Glomerular visceral epithelial cell (primary cell): ENCODE measurements around the gene PARVG.

Experiments used
- DNase-seq: peaks from one replicate; pipeline ENCODE4 v3.0.0-alpha.2; 2016; ENCODE audit errors: extremely low spot score

Gene PARVG

GRCh38 chr22:44195189-44195871 is 14.6 kb downstream of the PARVG start:
- no peak for DNase-seq

DNA sequence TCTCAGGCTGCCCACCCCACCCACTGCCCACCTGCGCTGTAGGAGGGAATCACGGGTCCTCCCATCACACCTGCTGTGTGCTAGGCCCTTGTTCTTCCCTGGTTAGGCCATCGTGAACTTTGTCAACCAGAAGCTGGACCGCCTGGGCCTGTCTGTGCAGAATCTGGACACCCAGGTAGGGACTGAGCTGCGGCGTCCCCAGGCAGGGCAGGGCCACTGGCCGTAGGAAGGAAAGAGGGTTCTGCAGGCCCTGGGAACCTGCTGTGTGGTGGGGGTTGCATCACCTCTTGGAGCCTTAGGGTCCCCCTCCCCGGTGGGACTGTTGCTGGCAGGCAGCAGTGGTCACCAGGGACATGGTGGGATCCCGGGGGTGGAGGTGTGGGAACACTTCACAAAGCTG is 15.5 kb downstream of the PARVG start:
- no peak for DNase-seq

GRCh38 chr22:44196731-44197131 is 16.0 kb downstream of the PARVG start:
- no peak for DNase-seq

- no peak for DNase-seq
Measured at GRCh38 chr22:44197271-44197670, 16.5 kb downstream of the PARVG start.

DNA sequence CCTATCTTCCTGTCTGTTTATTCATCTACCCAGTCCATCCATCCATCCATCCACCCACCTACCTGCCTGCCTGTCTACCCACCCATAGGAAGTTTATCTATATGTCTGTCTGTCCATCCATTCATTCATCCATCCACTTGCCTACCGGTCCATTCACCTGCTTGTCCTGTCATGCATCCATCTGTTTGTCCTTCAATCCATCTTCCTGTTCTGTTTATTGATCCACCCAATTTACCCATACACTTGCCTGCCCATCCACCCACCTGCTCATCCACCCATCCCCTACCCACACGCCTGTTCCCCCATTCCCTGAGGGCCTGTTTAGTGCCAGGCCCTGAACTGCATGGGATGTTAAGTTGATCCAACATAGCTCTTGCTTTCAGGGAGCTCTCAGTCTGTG is 18.4 kb downstream of the PARVG start:
- DNase-seq, result no peak

DNA sequence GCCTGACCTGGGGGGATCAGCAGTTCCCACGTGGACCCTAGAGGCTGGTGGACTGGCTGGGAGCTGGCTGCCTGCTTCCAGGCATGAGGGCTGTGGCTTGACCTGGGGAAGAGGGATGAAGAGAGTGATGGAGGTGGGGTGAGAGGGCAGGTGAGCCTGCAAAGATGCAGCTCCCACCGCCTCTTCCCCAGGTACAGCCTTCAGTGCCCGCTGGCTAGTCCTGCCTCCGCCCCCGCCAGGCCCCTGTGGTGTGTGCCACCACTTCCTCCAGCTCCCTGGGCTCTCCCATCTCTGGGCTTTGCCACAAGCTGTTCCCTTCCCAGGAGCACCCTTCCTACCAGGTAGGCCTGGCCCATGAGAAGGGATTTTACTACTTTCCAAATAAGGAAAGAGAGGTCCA is 19.1 kb downstream of the PARVG start:
- no peak for DNase-seq

DNA sequence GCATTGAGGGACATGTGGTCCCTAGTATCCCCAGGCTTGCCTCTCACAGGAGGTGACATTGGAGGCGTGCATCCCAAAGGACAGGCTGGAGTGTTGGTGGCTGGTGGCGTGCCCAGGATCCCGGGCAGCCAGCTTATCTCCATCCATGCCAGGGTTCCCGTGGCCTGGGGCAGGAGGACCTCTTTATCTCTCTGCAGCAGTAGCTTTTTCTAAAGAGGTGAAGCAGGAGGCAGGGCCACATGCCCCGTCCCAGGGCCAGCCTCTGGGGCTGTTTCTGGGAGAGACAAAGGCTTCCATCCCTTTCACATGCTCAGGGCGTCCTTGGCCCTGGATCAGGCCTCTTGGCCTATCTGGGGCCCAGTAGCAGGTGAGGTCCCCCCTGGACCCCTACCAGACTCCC is 19.7 kb downstream of the PARVG start:
- DNase-seq, result no peak

DNA sequence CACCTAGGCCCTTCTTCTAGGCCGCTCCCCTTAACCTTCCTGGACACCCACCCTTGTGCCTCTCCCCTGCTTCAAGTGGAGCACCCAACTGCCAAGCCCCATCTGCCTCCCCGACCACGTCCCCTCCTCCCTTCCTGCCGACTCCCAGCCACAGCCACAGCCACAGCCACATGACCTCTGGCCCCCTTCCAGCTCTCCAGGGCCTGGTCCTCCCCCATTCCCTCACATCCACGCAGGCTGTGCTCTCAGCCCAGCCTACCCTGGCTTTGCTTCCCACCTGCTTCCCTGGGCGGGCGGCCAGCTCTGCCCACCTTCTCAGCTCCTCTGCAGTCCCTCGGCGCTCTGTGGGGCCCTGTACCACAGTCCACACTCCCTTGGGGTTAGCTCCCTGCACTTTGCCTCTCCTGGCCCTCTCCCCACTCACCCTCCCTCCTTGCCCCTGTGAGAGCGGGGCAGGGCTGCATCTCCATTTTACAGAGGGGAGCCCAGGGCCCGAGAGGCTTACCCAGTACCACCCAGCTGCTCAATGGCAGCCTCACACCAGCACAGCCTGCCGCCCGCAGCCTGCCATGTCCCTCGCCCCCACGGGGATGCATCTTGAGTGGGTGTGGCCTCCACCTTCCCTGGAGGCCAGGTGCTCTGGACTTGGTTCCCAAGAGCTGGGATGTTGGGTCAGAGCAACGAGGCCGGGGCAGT is 20.3 kb downstream of the PARVG start:
- DNase-seq, result no peak

DNA sequence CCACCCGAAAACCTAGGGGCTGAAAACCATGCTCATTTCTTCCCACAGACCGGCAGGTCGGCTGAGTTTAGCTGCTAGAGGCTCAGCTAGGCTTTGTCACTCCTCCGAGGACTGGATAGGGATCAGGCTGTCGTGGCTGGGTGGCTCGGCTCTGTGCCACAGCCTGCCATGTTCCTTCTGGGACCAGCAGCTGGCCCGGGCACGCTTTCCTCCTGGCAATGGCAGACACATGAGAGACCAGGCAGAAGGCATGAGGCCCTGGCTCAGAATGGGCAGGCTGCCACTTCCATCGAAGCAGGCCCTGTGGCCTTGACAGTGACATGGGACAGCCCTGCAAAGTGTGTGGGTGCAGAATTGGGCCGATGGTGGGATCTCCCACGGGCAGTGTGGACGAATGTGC is 20.9 kb downstream of the PARVG start:
- no peak for DNase-seq

GRCh38 chr22:44202261-44202789 is 21.6 kb downstream of the PARVG start:
- DNase-seq, result peak; percentile 36

DNA sequence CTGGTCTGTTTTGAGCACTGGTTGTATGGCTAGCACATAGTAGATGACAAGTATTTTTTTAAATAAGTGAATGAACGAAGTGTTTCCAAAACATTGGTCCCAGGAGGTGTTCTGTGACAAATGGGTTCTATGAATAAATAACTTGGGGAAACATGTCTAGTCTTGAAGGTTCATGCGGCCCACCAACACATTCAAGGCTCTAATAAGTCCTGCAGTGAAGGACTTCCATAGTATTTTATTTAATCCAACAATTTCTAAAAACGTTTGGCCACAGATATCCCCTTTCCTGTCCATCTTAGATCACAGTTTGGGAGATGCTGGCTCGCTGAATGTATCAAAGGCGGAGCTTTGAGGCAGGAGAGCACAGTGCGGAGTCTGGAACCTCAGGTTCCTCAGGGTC is 22.5 kb downstream of the PARVG start:
- no peak for DNase-seq

DNA sequence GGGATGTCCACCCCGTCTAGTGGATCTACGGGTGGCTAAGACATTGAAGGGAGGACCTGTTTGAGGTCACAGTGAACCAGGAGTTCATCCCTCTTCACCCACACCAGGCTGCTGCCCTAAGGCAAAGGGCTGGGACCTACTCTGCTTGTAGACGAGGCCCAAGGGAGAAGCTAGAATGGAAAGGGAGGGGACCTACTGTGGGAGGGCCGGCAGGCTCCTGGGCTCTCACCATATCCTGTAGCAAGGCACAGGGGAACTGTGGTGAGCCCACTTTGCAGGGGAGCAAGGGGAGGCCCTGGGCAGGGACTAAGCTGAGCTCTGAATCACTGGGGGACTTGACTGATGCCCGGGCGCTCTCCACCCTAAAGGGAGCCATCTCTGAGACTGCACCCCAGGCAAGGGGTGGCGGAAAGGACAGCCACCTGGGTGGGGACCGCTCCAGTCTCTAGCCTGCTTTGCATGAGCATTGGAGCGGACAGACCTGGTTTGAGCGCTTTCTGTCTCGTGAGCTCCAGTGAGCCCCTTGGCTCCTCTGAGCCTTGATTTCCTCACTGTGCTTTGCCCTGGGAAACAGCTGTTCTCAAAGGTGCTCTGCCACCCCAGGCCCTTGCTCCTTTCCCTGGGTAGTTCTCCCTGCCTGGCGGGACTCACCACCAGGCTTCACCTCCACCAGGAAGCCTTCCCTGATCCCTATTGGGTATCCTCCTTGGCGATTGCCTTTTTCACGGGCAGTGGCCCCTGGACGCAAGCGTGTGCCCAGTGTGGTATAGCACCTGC is 24.2 kb downstream of the PARVG start:
- DNase-seq, result no peak

DNA sequence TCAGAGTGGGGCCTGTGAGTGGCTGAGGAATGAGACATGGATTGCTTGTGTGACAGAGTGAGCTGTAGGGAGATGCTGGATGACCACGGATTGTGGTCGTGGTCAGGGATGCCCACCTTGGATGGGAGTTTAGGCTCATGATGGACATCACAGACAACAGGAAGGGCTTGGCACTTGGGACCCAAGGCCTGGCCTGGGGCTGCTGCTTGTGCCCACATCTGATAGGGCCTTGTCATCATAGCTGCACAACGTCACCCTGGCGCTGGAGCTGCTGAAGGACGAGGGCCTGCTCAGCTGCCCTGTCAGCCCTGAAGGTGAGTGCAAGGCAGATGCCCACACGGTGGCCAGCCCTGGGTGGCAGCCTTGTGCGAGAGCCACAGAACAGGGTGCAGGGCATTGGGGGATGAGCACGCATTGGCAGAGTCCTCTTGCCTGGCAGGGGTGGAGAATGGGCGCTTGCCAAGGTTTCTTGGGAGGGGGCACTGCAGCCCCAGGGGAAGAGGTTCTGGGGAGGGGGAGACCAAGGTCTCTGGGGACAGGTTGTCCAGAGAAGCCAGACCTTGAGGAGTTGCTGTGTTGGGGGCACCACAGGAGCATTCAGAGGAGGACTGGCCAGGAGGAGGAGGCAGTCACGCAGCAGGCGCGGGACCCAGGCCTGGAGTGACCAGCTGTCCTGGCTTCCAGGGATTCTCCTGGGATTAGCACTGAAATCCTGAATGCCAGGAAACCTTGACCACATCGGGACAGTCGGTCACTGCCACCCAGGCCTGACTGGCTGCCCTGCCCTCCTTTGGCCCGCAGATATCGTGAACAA is 25.0 kb downstream of the PARVG start:
- no peak for DNase-seq

DNA sequence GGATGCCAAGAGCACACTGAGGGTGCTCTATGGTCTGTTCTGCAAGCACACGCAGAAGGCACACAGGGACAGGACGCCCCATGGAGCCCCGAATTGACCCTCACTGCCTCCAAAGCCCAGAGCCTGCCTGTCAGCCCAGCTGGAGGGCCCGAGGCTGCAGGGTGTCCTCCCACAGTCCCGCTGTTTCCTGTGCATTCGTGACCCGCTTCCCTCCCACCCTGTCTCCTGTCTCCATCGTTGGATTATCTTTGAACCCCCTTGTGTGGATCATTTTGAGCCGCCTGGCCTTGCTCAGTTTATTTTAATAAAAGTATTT is 25.6 kb downstream of the PARVG start:
- no peak for DNase-seq

- no peak for DNase-seq
Measured at GRCh38 chr22:44206696-44207095, 26.0 kb downstream of the PARVG start.

- no peak for DNase-seq
Measured at GRCh38 chr22:44207173-44207980, 26.7 kb downstream of the PARVG start.

GRCh38 chr22:44207981-44208317 is 27.2 kb downstream of the PARVG start:
- DNase-seq, result no peak

DNA sequence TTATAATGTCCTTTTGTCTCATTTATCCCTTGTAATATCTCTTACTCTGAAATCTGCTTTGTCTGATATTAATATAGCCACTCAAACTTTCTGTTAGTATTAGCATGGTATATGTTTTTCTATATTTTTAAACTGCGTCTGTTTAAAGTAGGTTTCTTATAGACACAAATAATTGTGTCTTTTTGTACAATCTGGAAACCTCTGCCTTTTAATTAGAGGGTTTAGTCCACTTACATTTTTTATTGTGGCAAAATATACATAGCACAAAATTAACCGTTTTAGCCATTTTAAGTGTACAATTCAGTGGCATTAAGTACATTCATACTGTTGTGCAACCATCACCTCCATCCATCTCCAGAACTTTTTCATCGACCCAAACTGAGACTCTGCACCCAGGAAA is 28.6 kb downstream of the PARVG start:
- DNase-seq, result no peak

DNA sequence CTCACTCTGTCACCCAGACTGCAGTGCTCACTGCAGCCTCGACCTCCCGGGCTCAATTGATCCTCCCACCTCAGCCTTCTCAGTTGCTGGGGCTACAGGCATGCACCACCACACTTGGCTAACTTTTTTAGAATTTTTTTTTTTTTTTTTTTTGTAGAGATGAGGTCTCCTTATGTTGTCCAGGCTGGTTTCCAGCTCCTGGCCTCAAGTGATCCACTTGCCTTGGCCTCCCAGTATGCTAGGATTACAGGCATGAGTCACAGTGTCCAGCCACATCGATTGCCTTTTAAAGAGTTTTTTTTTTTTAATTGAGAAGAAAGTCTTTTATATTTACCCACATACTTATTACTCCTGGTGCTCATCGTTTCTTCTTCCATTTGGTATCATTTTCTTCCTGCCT is 30.0 kb downstream of the PARVG start:
- DNase-seq, result no peak

GRCh38 chr22:44211256-44211945 is 30.7 kb downstream of the PARVG start:
- no peak for DNase-seq
